ENCODE measurements around the gene NPPB. TPM values are rescaled to one million over a fixed set of nuclear protein-coding genes. Genes with fewer than 3 reads are reported as not detected.

NPPB gene
- total RNA-seq, 4 donors from 2014 or later = not detected

DNA sequence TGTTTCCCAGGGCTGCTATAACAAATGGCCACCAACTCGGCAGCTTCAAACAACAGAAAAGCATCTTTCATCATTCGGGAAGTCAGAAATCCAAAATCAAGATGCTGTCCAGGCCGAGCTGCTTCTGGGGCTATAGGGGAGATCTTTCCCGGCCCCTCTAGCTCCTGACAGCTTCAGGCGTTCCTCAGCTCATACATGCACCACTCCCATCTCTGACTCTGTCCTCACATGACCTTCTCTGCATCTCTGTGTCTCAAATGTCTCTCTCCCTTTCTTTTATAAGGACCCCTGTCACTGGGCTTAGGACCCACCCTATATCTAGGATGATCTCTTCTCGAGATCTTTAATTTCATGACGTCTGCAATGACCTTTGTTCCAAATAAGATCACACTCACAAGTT is 13.8 kb upstream of the NPPB start:
- H3K4me3 ChIP-seq = no peak overlapping the region
- intact Hi-C loops (cut with DNase I; ENCODE audit: low total_unique reads) (no loop called here), in situ Hi-C loops (cut with MboI; ENCODE audit: low sequenced_read_pairs in 4 of 4) (no loop called here)
- H3K9me3 ChIP-seq = no peaks in the 10 kb centered on the region
- H3K27ac ChIP-seq = peak overlapping the region in 3 of 4 donors; percentile 75 to 95 (median 84)
- TF ChIP-seq, protein P1, sequence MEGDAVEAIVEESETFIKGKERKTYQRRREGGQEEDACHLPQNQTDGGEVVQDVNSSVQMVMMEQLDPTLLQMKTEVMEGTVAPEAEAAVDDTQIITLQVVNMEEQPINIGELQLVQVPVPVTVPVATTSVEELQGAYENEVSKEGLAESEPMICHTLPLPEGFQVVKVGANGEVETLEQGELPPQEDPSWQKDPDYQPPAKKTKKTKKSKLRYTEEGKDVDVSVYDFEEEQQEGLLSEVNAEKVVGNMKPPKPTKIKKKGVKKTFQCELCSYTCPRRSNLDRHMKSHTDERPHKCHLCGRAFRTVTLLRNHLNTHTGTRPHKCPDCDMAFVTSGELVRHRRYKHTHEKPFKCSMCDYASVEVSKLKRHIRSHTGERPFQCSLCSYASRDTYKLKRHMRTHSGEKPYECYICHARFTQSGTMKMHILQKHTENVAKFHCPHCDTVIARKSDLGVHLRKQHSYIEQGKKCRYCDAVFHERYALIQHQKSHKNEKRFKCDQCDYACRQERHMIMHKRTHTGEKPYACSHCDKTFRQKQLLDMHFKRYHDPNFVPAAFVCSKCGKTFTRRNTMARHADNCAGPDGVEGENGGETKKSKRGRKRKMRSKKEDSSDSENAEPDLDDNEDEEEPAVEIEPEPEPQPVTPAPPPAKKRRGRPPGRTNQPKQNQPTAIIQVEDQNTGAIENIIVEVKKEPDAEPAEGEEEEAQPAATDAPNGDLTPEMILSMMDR (IDR thresholded peaks at IDR 0.05 in 4 of 5, conservative IDR thresholded peaks at IDR 0.05 in 1 of 5) = no peak
- H3K36me3 ChIP-seq = no peaks in the 10 kb centered on the region
- peaks cover 20 to 32% of the 10 kb centered on the region in 2 donors for H3K4me1 ChIP-seq
- no peaks in the 10 kb centered on the region for H3K27me3 ChIP-seq
- ATAC-seq (no peak), DNase-seq (no peak)

DNA sequence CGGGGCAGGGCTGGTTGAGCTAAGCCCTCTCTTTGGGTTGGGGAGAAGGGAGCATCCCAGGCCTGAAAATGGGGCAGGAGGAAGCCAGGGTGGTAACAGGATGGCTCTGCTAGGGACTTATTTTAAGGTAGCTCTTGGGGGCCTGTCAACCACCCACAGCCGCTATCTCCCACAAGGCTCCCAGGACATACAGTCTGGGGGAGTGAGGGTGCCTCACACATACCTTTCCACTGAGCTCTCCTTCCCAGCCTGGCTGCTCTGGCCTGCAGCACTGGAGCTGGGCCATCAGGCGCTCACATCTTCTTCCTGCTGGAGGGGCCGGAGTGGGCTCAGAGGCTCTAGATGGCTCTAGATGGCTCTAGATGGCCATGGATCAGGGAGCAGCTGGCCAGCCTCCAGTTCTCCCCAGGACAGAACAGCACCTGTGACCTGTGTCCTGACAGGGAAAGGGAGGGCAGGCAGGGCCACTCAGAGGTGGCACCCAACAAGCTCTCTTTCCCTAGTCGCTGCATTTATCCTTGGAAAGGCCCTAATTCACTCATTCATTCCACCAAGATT is 11.0 kb upstream of the NPPB start:
- Histone ChIP-seq H3K36me3 (no peaks in the 10 kb centered on the region), H3K4me3 (no peak overlapping the region), H3K27ac (no peak overlapping the region), H3K27me3 (no peaks in the 10 kb centered on the region), H3K9me3 (no peaks in the 10 kb centered on the region), H3K4me1 (peaks cover 13 to 22% of the 10 kb centered on the region in 2 donors)
- TF ChIP-seq, protein P1 (IDR thresholded peaks at IDR 0.05 in 4 of 5, conservative IDR thresholded peaks at IDR 0.05 in 1 of 5) = no peak
- TF ChIP-seq POLR2A (IDR thresholded peaks at IDR 0.05) = no peak
- ATAC-seq (no peak), DNase-seq (no peak)
- in situ Hi-C loops (cut with MboI; ENCODE audit: low sequenced_read_pairs in 4 of 4) = no loop called here
- intact Hi-C loops (cut with DNase I; ENCODE audit: low total_unique reads) = no loop called here

DNA sequence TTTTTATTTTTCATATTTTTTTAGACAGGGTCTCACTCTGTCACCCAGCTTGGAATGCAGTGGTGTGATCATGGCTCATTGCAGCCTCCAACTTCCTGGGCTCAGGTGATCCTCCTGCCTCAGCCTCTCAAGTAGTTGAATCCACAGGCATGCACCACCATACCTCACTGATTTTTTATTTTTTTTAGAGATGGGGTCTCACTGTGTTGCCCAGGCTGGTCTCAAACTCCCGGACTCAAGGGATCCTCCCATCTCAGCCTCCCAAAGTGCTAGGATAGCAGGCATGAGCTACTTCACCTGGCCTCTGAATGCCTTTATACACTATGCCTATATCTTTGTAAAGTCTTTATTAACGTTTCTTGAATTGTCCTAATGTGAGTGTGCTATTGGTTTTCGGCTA is 10.4 kb upstream of the NPPB start:
- H3K9me3 ChIP-seq = no peaks in the 10 kb centered on the region
- peaks cover 8 to 17% of the 10 kb centered on the region in 2 donors for H3K4me1 ChIP-seq
- intact Hi-C loops (cut with DNase I; ENCODE audit: low total_unique reads) (no loop called here), in situ Hi-C loops (cut with MboI; ENCODE audit: low sequenced_read_pairs in 4 of 4) (no loop called here)
- no peak for DNase-seq
- H3K27ac ChIP-seq = no peak overlapping the region
- H3K36me3 ChIP-seq = no peaks in the 10 kb centered on the region
- no peak overlapping the region for H3K4me3 ChIP-seq
- TF ChIP-seq, protein P1 (IDR thresholded peaks at IDR 0.05 in 4 of 5, conservative IDR thresholded peaks at IDR 0.05 in 1 of 5) = no peak
- TF ChIP-seq POLR2A (IDR thresholded peaks at IDR 0.05) = no peak
- ATAC-seq = no peak
- H3K27me3 ChIP-seq = no peaks in the 10 kb centered on the region

DNA sequence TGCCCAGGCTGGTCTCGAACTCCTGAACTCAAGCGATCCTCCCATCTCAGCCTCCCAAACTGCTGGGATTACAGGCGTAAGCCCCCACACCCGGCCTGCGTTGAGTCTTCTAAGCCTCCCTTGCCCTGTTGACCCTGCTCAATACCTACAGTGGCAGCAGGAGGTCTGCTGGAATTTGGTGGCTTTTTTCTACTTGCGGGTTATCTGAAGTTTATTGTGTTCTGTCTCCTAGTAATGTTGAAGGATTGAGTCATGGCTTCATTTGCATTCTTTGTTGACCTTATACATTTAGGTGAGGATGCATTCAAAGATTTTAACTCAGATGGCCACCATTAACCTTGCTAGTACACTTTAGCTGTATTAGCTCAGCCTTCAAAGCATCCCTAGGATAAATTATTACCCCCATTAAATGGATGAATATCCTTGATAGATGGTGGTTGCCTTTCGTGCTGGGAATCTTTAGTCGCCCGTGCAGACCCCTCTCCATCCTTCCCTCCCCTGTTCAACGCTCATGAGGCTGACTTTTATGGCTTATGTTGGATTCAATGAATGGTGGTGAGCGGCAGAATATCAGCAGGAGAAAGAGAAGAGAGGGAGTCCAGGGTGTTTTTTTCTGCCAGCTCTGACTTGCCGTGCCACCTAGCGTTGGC is 9.7 kb upstream of the NPPB start:
- in situ Hi-C loops (cut with MboI; ENCODE audit: low sequenced_read_pairs in 4 of 4) (no loop called here), intact Hi-C loops (cut with DNase I; ENCODE audit: low total_unique reads) (no loop called here)
- no peaks in the 10 kb centered on the region for H3K9me3 ChIP-seq
- no peak for DNase-seq
- no peaks in the 10 kb centered on the region for H3K36me3 ChIP-seq
- TF ChIP-seq POLR2A (IDR thresholded peaks at IDR 0.05) = no peak
- TF ChIP-seq, protein P1 (IDR thresholded peaks at IDR 0.05 in 4 of 5, conservative IDR thresholded peaks at IDR 0.05 in 1 of 5) = no peak
- H3K27ac ChIP-seq = no peak overlapping the region
- no peak for ATAC-seq
- no peaks in the 10 kb centered on the region for H3K27me3 ChIP-seq
- no peak overlapping the region for H3K4me3 ChIP-seq
- H3K4me1 ChIP-seq = peaks cover 2 to 12% of the 10 kb centered on the region in 2 donors
